HG02970 (cell line): Measurements from ENCODE around the gene TAP2.
"Not testable (repeated sequence)": the region's sequence is repeated elsewhere in the genome, so short reads cannot be mapped to it uniquely, and the experiment has no call there.

Experiments used
- ATAC-seq: cut with Tn5 transposase; IDR thresholded peaks from one replicate; pipeline ENCODE4 v1.9.1; 2021; ENCODE audit warnings: mild to moderate bottlenecking, moderate library complexity, moderate number of reproducible peaks; ENCODE audit not compliant: unreplicated experiment, low FRiP score

The TAP2 gene

DNA sequence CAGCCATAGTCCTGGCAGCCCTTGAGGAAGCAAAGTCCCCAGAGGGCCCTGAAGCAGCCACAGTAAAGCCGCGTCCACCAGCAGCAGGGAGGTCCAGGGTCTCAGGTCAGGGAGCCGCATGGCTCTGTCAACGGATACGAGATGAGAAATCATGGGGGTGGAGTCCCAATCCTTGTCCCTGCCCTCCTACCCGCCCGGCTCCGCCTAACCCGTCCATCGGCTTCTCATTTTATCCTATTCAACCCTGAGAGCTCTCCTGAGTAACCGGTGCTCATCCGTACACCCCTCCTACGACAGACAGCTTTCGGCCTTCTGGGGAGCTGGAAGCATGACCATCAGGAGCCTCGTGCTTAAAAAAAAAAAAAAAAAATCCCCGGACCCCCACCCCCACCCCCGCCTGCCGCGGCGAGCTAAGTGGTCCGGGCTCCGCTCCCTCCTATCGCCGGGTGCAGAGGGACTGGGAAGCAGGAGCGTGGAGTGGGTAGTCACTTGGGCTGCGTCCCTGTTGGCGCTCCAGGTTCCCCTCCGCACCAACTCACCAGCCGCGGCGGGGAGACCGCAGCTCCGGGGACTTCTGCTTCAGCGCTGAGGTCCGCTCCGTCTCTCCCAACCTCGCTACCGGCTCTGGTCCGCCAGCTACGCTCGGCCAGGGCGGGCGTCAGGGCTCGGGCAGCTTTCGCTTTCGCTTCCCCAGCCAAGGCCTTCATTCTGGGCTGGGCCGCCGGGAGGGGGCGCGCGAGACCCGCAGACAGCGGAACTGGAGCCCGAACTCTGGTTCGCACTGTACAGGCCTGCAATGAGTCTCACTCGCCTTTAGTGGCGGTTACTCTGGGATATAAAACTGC lies at the start of gene TAP2:
Gene TAP2 (minus strand): TSS at position 626 of the 845 bp plus-strand sequence. CDS start 506 bp downstream, at position 120.
- ATAC-seq, result peak; percentile 83

DNA sequence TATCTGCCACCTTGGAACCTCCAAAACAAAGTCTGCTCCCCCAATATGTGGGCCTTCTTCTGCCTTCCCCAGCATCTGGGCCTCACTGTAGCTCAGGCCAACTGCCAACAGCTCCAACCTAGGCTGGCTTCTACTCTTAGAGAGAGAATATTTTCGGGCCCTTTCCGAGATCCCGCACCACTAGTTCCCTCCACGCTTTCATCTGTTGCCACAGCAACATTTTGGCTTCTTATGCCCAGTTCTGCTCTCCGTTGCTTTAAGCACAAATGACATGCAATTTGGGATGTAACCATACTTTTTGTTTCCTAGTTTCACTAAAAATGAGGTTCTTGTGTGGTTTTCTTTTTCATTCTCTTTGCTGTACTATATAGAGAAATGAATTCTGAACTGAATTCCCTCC lies 49.1 kb upstream of the TAP2 start:
- no peak for ATAC-seq

DNA sequence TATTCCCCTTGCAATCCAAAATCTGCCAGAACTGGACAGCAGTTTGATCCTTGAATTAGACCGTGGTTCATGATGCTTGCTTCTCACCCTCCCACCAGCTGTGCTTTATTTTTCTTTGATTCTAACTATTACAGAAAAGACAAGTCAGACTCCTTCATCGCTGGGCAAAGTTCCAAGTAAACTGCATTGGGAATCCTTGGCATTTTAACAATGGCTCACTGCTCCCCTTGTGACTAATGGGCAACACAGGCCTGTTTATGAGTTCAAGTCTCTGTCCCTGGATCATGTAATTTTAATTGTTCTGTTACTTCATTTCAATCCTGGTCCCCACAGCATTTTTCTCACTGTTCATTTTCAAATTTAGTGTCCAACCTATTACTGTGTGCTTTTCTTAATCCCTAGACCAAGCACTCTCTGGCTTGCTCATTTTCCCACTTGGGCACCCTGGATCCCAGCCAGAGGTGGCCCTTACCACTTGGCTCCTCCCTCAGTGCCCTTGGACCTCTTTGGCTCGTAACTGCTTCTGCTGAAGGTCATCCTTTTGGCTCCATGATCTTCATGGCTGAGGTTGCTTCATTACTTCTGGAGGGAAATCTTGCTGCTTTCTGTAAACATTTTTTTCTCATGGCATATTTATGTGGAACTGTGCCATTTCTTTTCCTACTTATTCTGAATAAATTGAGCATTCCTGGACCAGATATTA lies 48.3 kb upstream of the TAP2 start:
- ATAC-seq, result no peak

DNA sequence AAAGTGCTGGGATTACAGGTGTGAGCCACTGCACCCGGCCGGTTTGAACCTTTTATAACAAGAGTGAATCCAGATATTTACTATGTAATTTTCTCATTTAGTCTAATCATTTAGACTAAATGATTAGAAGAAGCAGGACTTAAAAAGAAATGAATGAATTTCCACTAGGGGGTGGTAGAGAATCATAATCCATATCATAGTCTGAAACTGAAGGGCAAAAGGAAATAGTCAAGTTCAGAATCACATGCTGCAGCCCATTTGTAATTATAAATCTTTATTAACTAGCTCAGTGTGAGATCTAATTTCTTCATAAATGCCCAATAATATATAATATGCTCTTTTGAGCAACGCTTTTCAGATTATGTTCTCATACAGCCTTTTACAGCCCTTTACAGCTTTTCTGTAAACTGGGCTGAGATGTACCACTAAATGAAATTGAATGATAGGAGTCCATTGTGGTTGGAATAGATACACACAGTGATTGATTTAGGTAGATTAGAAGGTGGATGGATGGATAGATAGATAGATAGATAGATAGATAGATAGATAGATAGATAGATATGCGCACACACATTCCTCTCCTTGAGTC lies 47.3 kb upstream of the TAP2 start:
- no peak for ATAC-seq

DNA sequence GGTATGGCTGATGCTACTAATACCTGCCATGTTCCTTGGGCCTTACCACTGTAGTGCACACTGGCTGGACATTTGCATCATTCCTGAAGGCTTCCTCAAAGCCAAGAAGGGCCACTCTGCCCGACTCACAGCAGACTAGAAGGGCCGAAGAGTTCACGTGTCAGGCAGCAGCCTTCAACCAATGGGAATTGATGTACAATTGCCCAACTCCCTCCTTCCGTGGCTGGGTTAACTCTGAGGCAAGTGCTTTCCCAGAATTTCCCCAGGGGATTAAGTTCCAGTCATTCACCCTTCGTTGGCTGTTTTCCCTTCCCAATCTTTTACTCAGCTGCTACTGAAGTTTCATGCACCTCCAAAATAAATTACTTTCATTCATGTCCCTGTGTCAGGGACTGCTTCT lies 45.2 kb upstream of the TAP2 start:
- ATAC-seq, result no peak

DNA sequence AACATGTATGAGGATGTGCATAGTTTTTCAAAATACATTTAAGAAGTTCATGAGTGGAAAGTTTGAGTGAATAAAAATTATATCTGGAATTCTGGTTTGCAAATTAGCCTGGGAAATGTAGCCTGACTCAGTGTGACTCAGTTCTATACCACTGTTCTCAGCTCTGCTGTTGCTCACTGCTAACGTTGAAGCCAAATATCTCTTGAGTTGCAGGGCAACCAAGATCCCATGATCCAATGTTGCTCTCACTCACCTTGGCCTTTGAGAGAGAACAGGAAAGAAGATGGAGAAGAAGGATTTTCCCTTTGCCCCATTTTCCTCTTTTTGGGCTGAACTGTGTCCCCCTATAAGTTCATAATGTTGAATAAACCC lies 44.3 kb upstream of the TAP2 start:
- no peak for ATAC-seq

DNA sequence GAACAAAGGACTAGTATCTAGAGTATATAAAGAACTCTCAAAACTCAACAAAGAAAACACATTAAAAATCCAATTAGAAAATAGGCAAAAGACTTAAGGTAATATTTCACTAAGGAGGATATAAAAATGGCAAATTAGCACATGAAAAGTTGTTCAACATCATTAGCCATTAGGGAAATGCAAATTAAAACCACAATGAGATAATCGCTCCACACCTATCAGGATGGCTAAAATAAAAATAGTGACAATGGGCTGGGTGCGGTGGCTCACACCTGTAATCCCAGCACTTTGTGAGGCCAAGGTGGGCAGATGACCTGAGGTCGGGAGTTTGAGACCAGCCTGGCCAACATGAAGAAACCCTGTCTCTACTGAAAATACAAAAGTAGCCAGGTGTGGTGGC lies 42.4 kb upstream of the TAP2 start:
- not testable (repeated sequence) for ATAC-seq

- ATAC-seq, result no peak
Observed at GRCh38 chr6:32879691-32880090, 41.2 kb upstream of the TAP2 start.

- ATAC-seq, result no peak
Observed at GRCh38 chr6:32876603-32877002, 38.1 kb upstream of the TAP2 start.

- not testable (repeated sequence) for ATAC-seq
Observed at GRCh38 chr6:32873947-32874346, 35.4 kb upstream of the TAP2 start.

DNA sequence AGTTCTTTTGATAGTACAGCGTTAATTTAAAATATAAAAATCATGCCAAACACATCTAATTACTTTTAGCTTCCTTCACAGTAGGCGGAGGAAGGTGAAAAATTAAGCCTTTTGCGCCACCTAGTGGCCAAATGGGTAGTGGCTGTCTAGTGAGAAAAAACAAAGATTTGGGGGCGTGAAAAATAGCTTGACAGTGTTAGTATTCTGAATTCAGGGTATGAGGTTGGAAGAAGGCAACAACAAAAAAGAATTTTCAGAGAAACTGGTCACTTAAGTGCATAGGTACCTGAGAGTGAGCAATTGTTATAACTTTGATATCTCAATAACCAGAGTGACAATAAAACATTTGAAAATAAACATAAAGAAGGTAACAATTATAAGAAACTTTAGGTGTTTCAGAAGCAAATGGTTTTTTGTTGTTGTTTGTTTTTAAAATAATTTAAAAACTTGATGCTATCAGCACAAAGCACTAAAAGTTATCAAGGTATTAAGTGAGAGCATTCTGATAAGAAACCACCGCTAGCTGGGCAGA lies 29.8 kb upstream of the TAP2 start:
- no peak for ATAC-seq

- no peak for ATAC-seq
Observed at GRCh38 chr6:32867554-32868256, 29.2 kb upstream of the TAP2 start.

GRCh38 chr6:32867022-32867477 lies 28.5 kb upstream of the TAP2 start:
- no peak for ATAC-seq

- ATAC-seq, result no peak
Observed at GRCh38 chr6:32865724-32866443, 27.3 kb upstream of the TAP2 start.

GRCh38 chr6:32862725-32863124 lies 24.2 kb upstream of the TAP2 start:
- no peak for ATAC-seq

GRCh38 chr6:32860674-32861073 lies 22.1 kb upstream of the TAP2 start:
- no peak for ATAC-seq

GRCh38 chr6:32858194-32858593 lies 19.7 kb upstream of the TAP2 start:
- ATAC-seq, result no peak

DNA sequence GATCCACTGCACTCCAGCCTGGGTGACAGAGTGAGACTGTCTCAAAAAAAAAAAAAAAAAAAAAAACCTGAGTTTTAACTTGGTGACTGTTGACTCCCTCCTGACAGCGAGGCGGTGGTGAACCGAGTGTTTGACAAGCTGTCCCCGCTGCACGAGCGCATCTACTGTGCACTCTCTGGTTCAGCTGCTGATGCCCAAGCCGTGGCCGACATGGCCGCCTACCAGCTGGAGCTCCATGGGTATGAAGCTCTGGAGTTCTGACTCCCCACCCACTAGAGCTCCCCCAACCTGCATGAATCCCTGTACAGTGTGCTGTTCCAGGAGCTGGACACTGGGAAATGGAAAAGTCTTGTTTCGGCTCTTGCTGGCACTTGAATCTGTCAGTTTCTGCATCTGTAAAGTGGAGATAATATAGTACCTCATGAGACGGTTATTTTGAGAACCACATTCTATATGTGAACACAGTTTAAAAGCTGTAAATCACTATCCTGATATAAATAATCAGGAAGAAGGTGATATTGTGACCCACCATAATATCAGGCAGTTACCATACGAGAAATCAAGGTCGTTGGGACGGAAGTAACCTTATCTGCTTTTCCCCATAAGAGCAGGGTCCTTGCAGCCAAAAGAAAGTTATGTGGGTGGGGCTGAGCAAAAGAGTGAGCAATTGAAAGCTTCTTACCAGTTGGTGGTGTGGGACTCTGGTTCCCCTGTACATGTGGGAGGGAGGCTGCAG lies 18.8 kb upstream of the TAP2 start:
- no peak for ATAC-seq

GRCh38 chr6:32855467-32856174 lies 17.1 kb upstream of the TAP2 start:
- ATAC-seq, result no peak
